ENCODE measurements around the gene FOXP4. TPM values are rescaled to one million over a fixed set of nuclear protein-coding genes. Genes with fewer than 3 reads are reported as not detected.

FOXP4 gene
- total RNA-seq, 3 donors from 2014 or later (not counting 1 experiment from before 2014, with no cell fraction given), result 11.2 to 21.1 (median 14.7) TPM

GRCh38 chr6:41594766-41595165 is 48.6 kb downstream of the FOXP4 start:
- H3K4me1 Mint-ChIP-seq, result peaks cover 5 to 7% of the 10 kb centered on the region in 2 donors

GRCh38 chr6:41595166-41595565 is 49.0 kb downstream of the FOXP4 start:
- H3K4me1 ChIP-seq (ENCODE audit: control insufficient read depth, insufficient read depth, low read length), result no peaks in the 10 kb centered on the region
- H3K27ac ChIP-seq (ENCODE audit: low read length), result no peak overlapping the region
- H3K27me3 ChIP-seq (ENCODE audit: control insufficient read depth, insufficient read depth, low read length), result no peaks in the 10 kb centered on the region
- H3K4me1 Mint-ChIP-seq, result peaks cover 5 to 7% of the 10 kb centered on the region in 2 donors
- no peak for TF ChIP-seq CTCF (IDR thresholded peaks at IDR 0.05)
- no peak for DNase-seq
- no peak overlapping the region for H3K4me3 ChIP-seq (ENCODE audit: low read length)
- no peaks in the 10 kb centered on the region for H3K9me3 ChIP-seq (ENCODE audit: control insufficient read depth, insufficient read depth, low read length)
- peaks cover 12% of the 10 kb centered on the region for H3K36me3 ChIP-seq (ENCODE audit: control insufficient read depth, insufficient read depth, low read length)
- 96% methylated on average over 6 of the region's 6 CpGs for WGBS (ENCODE audit: insufficient coverage)
- H3K36me3 Mint-ChIP-seq, result no peaks in the 10 kb centered on the region
- ATAC-seq, result no peak
- no peak overlapping the region for H3K4me3 Mint-ChIP-seq
- no peaks in the 10 kb centered on the region for H3K9me3 Mint-ChIP-seq
- H3K27me3 Mint-ChIP-seq (ENCODE audit: low read depth in 2 of 2), result no peaks in the 10 kb centered on the region
- intact Hi-C loops (cut with micrococcal nuclease), result no loop called here
- no peak overlapping the region for H3K27ac Mint-ChIP-seq

More at GRCh38 chr6:41594766-41595165, 48.6 kb downstream of the FOXP4 start:
- DNase-seq, result no peak
- no peak overlapping the region for H3K27ac Mint-ChIP-seq
- no peak overlapping the region for H3K4me3 ChIP-seq (ENCODE audit: low read length)
- no peak for ATAC-seq
- intact Hi-C loops (cut with micrococcal nuclease), result no loop called here
- no peak overlapping the region for H3K27ac ChIP-seq (ENCODE audit: low read length)
- no peaks in the 10 kb centered on the region for H3K36me3 Mint-ChIP-seq
- no peaks in the 10 kb centered on the region for H3K27me3 Mint-ChIP-seq (ENCODE audit: low read depth in 2 of 2)
- no peaks in the 10 kb centered on the region for H3K9me3 ChIP-seq (ENCODE audit: control insufficient read depth, insufficient read depth, low read length)
- TF ChIP-seq CTCF (IDR thresholded peaks at IDR 0.05), result no peak
- H3K27me3 ChIP-seq (ENCODE audit: control insufficient read depth, insufficient read depth, low read length), result no peaks in the 10 kb centered on the region
- peaks cover 12% of the 10 kb centered on the region for H3K36me3 ChIP-seq (ENCODE audit: control insufficient read depth, insufficient read depth, low read length)
- H3K9me3 Mint-ChIP-seq, result no peaks in the 10 kb centered on the region
- H3K4me3 Mint-ChIP-seq, result no peak overlapping the region
- WGBS (ENCODE audit: insufficient coverage), result 97% methylated on average over 15 of the region's 15 CpGs
- H3K4me1 ChIP-seq (ENCODE audit: control insufficient read depth, insufficient read depth, low read length), result no peaks in the 10 kb centered on the region

DNA sequence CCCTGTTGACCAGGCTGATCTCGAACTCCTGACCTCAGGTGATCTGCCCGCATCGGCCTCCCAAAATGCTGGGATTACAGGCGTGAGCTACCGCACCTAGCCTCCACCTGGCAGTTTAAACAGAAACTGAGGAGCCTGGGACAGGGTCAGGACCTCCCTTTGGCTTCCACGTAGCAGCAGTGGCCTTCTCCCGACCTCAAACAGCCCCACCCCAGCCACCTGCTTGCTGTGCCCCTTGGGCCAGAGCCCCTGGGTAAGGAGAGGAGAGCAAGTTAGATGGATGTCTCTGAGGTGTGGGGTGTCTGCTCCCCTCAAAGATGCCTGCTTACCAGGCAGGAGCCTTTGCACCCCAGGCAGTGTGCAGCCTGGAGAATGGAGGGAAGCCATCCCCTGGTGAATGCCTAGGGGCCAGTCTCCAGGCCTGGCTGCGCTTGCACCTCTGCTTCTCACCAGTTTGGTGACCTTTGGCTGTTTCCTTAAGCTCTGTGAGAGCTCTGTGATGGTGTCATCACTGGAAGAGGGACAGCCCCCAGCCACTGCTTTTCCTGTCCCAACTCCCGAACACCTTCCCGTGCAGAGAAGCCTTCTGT is 50.0 kb downstream of the FOXP4 start:
- Histone ChIP-seq H3K9me3 (ENCODE audit: control insufficient read depth, insufficient read depth, low read length) (no peaks in the 10 kb centered on the region), H3K4me3 (ENCODE audit: low read length) (no peak overlapping the region), H3K36me3 (ENCODE audit: control insufficient read depth, insufficient read depth, low read length) (peaks cover 4% of the 10 kb centered on the region), H3K27ac (ENCODE audit: low read length) (no peak overlapping the region), H3K27me3 (ENCODE audit: control insufficient read depth, insufficient read depth, low read length) (no peaks in the 10 kb centered on the region), H3K4me1 (ENCODE audit: control insufficient read depth, insufficient read depth, low read length) (no peaks in the 10 kb centered on the region)
- intact Hi-C loops (cut with micrococcal nuclease), result no loop called here
- H3K27ac Mint-ChIP-seq, result no peak overlapping the region
- no peak for ATAC-seq
- WGBS (ENCODE audit: insufficient coverage), result 94% methylated on average over 9 of the region's 10 CpGs
- H3K9me3 Mint-ChIP-seq, result no peaks in the 10 kb centered on the region
- H3K36me3 Mint-ChIP-seq, result no peaks in the 10 kb centered on the region
- H3K4me3 Mint-ChIP-seq, result no peak overlapping the region
- H3K4me1 Mint-ChIP-seq, result peaks cover 5 to 7% of the 10 kb centered on the region in 2 donors
- no peaks in the 10 kb centered on the region for H3K27me3 Mint-ChIP-seq (ENCODE audit: low read depth in 2 of 2)
- no peak for DNase-seq
- no peak for TF ChIP-seq CTCF (IDR thresholded peaks at IDR 0.05)

- no peak overlapping the region for H3K4me3 ChIP-seq (ENCODE audit: low read length)
- H3K27ac Mint-ChIP-seq, result no peak overlapping the region
- H3K27me3 Mint-ChIP-seq (ENCODE audit: low read depth in 2 of 2), result no peaks in the 10 kb centered on the region
- intact Hi-C loops (cut with micrococcal nuclease), result no loop called here
- no peaks in the 10 kb centered on the region for H3K36me3 ChIP-seq (ENCODE audit: control insufficient read depth, insufficient read depth, low read length)
- ATAC-seq, result no peak
- 98% methylated on average over 11 of the region's 11 CpGs for WGBS (ENCODE audit: insufficient coverage)
- TF ChIP-seq CTCF (IDR thresholded peaks at IDR 0.05), result no peak
- no peaks in the 10 kb centered on the region for H3K9me3 Mint-ChIP-seq
- H3K4me1 ChIP-seq (ENCODE audit: control insufficient read depth, insufficient read depth, low read length), result no peaks in the 10 kb centered on the region
- no peaks in the 10 kb centered on the region for H3K27me3 ChIP-seq (ENCODE audit: control insufficient read depth, insufficient read depth, low read length)
- H3K4me3 Mint-ChIP-seq, result no peak overlapping the region
- H3K36me3 Mint-ChIP-seq, result no peaks in the 10 kb centered on the region
- H3K9me3 ChIP-seq (ENCODE audit: control insufficient read depth, insufficient read depth, low read length), result no peaks in the 10 kb centered on the region
- DNase-seq, result no peak
- peaks cover 3% of the 10 kb centered on the region in 2 donors for H3K4me1 Mint-ChIP-seq
- no peak overlapping the region for H3K27ac ChIP-seq (ENCODE audit: low read length)
These were observed 50.6 kb downstream of the FOXP4 start for GRCh38 chr6:41596807-41597206.
